Panc1 (cell line): ENCODE data around the gene GZF1. TPM values are rescaled to one million over a fixed set of nuclear protein-coding genes. Genes with fewer than 3 reads are reported as not detected.

Source experiments
- ATAC-seq: fragments of 200-7000 bp; cut with Tn5 transposase; 2 replicates; pipeline ENCODE4 v1.9.1; 2020; ENCODE audit warnings: mild to moderate bottlenecking, moderate library complexity
- BruUV-seq: library from RNA; stranded (reverse); fragments of 400-500 nt; replicated peaks from 2 replicates; lab custom pipeline; 2021; lab: Mats Ljungman, UMichigan
- CTCF ChIA-PET: fragments of 300-600 bp; sonication (Branson Sonifier 250); formaldehyde crosslinking; loops from one replicate; lab custom pipeline; 2022; ENCODE audit warnings: antibody characterized with exemption; lab: Charles Lee
- POLR2A ChIA-PET: fragments of 300-600 bp; sonication (Branson Sonifier 250); formaldehyde crosslinking; loops from one replicate; lab custom pipeline; 2022; ENCODE audit warnings: antibody characterized with exemption; lab: Charles Lee
- DNase-seq: peaks from one replicate; pipeline ENCODE4 v3.0.0-alpha.2; 2010; ENCODE audit warnings: low read depth, low spot score
- H3K27ac ChIP-seq: 2 replicates; pipeline ENCODE4 v1.5.1; 2011; ENCODE audit warnings: mild to moderate bottlenecking, low read length, inconsistent platforms
- H3K27me3 ChIP-seq: fragments of 200-500 bp; sonication (Bioruptor generic); 2 replicates; pipeline ENCODE4 v1.6.0; 2014; ENCODE audit warnings: low read length, inconsistent platforms; ENCODE audit not compliant: control insufficient read depth, insufficient read depth
- H3K36me3 ChIP-seq: fragments of 200-500 bp; sonication (Bioruptor generic); 2 replicates; pipeline ENCODE4 v1.5.1; 2014; ENCODE audit warnings: inconsistent platforms, mild to moderate bottlenecking, low read length, moderate library complexity; ENCODE audit not compliant: control insufficient read depth, insufficient read depth
- H3K4me1 ChIP-seq: 2 replicates; pipeline ENCODE4 v1.5.1; 2011; ENCODE audit warnings: inconsistent platforms, mild to moderate bottlenecking, low read length, moderate library complexity; ENCODE audit not compliant: control insufficient read depth, insufficient read depth
- H3K4me3 ChIP-seq, 2 experiments: 2 replicates each; pipeline ENCODE4 v1.5.1; 2011 to 2012; ENCODE audit warnings: low read depth in 2 of 2, low read length in 2 of 2, mild to moderate bottlenecking in 2 of 2, inconsistent platforms in 1 of 2, moderate library complexity in 1 of 2
- H3K9me3 ChIP-seq: fragments of 200-500 bp; sonication (Bioruptor generic); 2 replicates; pipeline ENCODE4 v1.5.1; 2014; ENCODE audit warnings: low read depth, mild to moderate bottlenecking, inconsistent platforms, low read length, moderate library complexity; ENCODE audit not compliant: control insufficient read depth, insufficient read depth
- CTCF ChIP-seq: fragments of 450-650 bp; IDR thresholded peaks from 2 replicates; pipeline ENCODE4 v1.5.1; 2017; ENCODE audit warnings: mild to moderate bottlenecking
- POLR2AphosphoS5 ChIP-seq: IDR thresholded peaks from 2 replicates; pipeline ENCODE4 v1.6.1; 2012; ENCODE audit warnings: mild to moderate bottlenecking, low read depth, low read length, moderate library complexity
- REST ChIP-seq, 2 experiments: IDR thresholded peaks; 2 replicates each; pipeline ENCODE4 v1.6.1; 2011 to 2012; ENCODE audit warnings: low read depth in 2 of 2, control low read depth in 1 of 2, low read length in 1 of 2, mild to moderate bottlenecking in 1 of 2, moderate library complexity in 1 of 2; ENCODE audit not compliant: insufficient read depth in 1 of 2
- SIN3A ChIP-seq: IDR thresholded peaks from 2 replicates; pipeline ENCODE4 v1.6.1; 2012; ENCODE audit warnings: low read depth, mild to moderate bottlenecking, low read length, moderate library complexity, borderline replicate concordance; ENCODE audit not compliant: insufficient read depth
- TCF7L2 ChIP-seq: IDR thresholded peaks from 2 replicates; pipeline ENCODE4 v1.6.1; 2011; ENCODE audit warnings: mild to moderate bottlenecking, low read depth, low read length, inconsistent platforms
- in situ Hi-C: cut with HindIII; loops from 2 replicates; pipeline ENCODE4 v1.10.0; 2016; ENCODE audit warnings: low sequenced_read_pairs, low pct_unique_long_range_greater_than_20kb
- intact Hi-C: fragments of 100-400 bp; cut with micrococcal nuclease; formaldehyde crosslinking; loops from one replicate; pipeline ENCODE4 v1.10.0; 2022; ENCODE audit not compliant: unreplicated experiment
- total RNA-seq: library from RNA; stranded (reverse); gene quantifications from one replicate; pipeline ENCODE4 v1.2.1, GENCODE V29; 2021; ENCODE audit not compliant: unreplicated experiment

GZF1 gene
- total RNA-seq, 1 experiment from 2014 or later: 18.0 TPM

GRCh38 chr20:23387118-23387443 is 25.1 kb downstream of the GZF1 start:
- Histone ChIP-seq H3K4me1 (no peaks in the 10 kb centered on the region), H3K4me3 (no peak overlapping the region), H3K36me3 (0 out of 2 replicates have a peak, but pooled peaks cover 2% of the 10 kb centered on the region), H3K27me3 (no peaks in the 10 kb centered on the region), H3K9me3 (no peaks in the 10 kb centered on the region), H3K27ac (no peak overlapping the region)
- in situ Hi-C loops: no loop called here
- intact Hi-C loops: no loop called here
- DNase-seq: no peak
- TF ChIP-seq SIN3A: no peak
- TF ChIP-seq TCF7L2: no peak
- no peak for TF ChIP-seq REST (IDR thresholded peaks at IDR 0.05; ENCODE audit: insufficient read depth in 1 of 2, low read depth in 2 of 2, low read length in 1 of 2)
- TF ChIP-seq CTCF: no peak
- no peak for TF ChIP-seq POLR2AphosphoS5
- CTCF ChIA-PET: no interaction called here
- no peak for ATAC-seq
- BruUV-seq: no TSS peak
- POLR2A ChIA-PET: no interaction called here

GRCh38 chr20:23390091-23390774 is 28.3 kb downstream of the GZF1 start:
- no peak for ATAC-seq
- CTCF ChIA-PET: no interaction called here

More at GRCh38 chr20:23390091-23390774, 28.3 kb downstream of the GZF1 start:
- no peaks in the 10 kb centered on the region for H3K9me3 ChIP-seq
- POLR2A ChIA-PET: no interaction called here
- no TSS peak for BruUV-seq
- DNase-seq: no peak
- H3K4me3 ChIP-seq: no peak overlapping the region
- H3K36me3 ChIP-seq: peaks cover 2% of the 10 kb centered on the region; the same call in 1 of the 2 replicates
- TF ChIP-seq TCF7L2 (no peak), SIN3A (no peak), CTCF (no peak), REST (IDR thresholded peaks at IDR 0.05; ENCODE audit: insufficient read depth in 1 of 2, low read depth in 2 of 2, low read length in 1 of 2) (no peak)
- H3K27me3 ChIP-seq: no peaks in the 10 kb centered on the region
- intact Hi-C loops (no loop called here), in situ Hi-C loops (no loop called here)
- no peak overlapping the region for H3K27ac ChIP-seq
- no peaks in the 10 kb centered on the region for H3K4me1 ChIP-seq
